ENCODE results near the gene FADS1.

The FADS1 gene

DNA sequence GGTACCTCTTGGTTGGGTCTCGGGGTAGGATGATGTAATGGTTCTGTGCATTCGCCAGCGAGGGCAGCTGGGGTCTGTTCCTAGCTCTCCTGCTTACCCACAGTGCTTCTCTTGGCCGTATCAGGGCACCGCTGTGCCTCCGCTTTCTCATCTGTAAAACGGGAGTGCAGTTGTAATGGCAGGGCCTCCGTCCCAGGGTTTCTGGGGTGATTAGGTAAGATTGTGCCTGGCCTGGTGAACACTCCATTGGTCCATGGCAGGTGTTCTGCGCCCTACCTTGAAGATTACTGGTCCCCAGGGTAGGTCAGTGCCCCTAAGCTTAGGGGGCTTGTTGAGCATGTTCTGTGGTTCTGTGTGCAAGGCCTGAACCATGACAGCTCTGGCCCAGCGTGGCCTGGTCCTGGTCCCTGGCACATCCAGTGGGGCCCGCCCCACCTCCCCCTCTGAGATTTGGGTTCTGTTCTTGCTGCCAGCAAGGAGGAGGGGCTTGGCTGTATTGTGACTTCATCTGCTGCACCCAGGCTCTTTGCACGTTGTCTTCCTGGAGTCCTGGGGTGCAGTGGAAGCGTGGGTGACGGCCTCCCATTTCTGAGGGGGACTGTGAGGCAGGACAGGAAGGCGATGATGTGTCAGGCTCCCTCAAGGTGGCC lies 59.5 kb downstream of the FADS1 start:
- no peak for DNase-seq

GRCh38 chr11:61756452-61757212 lies 60.2 kb downstream of the FADS1 start:
- DNase-seq, result peak; percentile 12

- DNase-seq, result no peak
These were observed 60.7 kb downstream of the FADS1 start for GRCh38 chr11:61756147-61756451.

GRCh38 chr11:61754534-61755482 lies 62.0 kb downstream of the FADS1 start:
- DNase-seq, result no peak

GRCh38 chr11:61753672-61754071 lies 63.1 kb downstream of the FADS1 start:
- DNase-seq, result no peak

DNA sequence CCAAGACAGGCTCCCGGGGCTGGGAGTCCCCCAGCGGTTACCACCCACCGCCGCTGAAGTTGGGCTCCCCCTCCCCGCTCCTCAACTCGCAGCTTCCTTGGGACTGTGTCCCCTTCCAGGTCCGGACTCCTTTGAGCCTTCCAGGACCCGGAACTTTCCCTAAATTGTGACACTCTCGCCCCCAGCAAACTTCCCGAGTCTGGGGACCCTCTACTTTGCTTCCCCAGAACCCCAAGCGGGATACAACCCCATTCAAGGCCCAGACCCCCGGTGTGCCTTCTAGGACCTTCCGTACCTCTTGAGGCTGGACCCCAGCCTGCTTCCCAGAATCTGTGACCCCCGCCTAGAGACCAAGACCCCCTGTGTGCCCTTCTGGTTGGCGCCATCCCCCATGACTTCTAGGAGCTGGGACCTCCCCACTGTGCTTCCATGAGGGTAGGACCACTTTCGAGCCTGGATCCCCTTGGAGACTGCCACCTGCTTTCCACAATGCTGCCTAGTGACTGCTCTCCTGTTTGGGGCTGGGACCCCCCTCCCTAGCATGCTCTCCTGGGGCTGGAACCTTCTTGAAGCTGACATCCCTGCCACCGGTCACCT lies 63.8 kb downstream of the FADS1 start:
- DNase-seq, result no peak

GRCh38 chr11:61752117-61752924 lies 64.5 kb downstream of the FADS1 start, which contains the start of gene MYRF:
TSS of gene MYRF (plus strand) at chr11:61752636. CDS start at chr11:61752745, 109 bp downstream.
- DNase-seq, result peak; percentile 55 to 65

GRCh38 chr11:61751384-61751783 lies 65.4 kb downstream of the FADS1 start:
- no peak for DNase-seq

DNA sequence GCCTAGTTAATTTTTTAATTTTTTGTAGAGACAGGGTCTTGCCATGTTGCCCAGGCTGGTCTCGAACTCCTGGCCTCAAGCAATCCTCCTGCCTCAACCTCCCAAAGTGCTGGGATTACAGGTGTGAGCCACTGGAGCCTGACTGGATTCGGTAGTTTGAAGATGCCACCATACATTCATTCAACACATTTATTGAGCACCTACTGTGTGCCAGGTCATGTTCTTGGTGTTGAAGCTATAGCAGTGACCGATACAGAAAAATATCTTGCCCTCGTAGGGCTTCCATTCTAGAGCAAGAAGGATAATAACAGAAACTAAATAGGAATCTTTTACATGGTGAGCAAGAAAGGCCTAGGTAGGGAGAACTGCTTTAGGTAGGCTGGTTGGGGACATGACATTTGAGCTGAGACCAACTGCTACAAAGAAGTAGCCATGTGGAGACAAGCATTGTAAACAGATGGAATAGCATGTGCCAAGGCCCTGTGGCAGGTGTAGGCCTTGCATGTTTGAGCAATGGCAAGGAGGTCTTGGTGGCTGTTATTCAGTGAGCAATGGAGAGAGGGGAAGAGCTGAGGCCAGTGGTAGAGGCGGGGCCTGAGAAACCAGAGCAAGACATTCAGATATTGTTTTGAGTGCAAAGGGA lies 66.1 kb downstream of the FADS1 start:
- DNase-seq, result no peak

All from CD4-positive, alpha-beta T cell treated with Interleukin-1 beta for 1 hour (primary cell).